DND-41 (cell line): ENCODE measurements around the gene UBL4B.

Experiments
- ATAC-seq: fragments of 200-7000 bp; cut with Tn5 transposase; 3 replicates; pipeline ENCODE4 v1.9.1; 2021; ENCODE audit warnings: low read depth; ENCODE audit not compliant: insufficient read depth
- DNase-seq: peaks from one replicate; pipeline ENCODE4 v3.0.0-alpha.2; 2020
- H2AFZ ChIP-seq: 2 replicates; pipeline ENCODE4 v1.6.0; 2012; ENCODE audit warnings: low read depth, low read length
- H3K27ac ChIP-seq: 2 replicates; pipeline ENCODE4 v1.5.1; 2012; ENCODE audit warnings: low read length, inconsistent platforms
- H3K27me3 ChIP-seq: fragments of 200-600 bp; sonication (generic); 2 replicates; pipeline ENCODE4 v1.6.0; 2012; ENCODE audit warnings: low read length, mild to moderate bottlenecking, inconsistent platforms; ENCODE audit not compliant: insufficient read depth, poor library complexity
- H3K36me3 ChIP-seq: 2 replicates; pipeline ENCODE4 v1.5.1; 2012; ENCODE audit warnings: low read length, inconsistent platforms; ENCODE audit not compliant: insufficient read depth
- H3K4me1 ChIP-seq: 2 replicates; pipeline ENCODE4 v1.5.1; 2012; ENCODE audit warnings: mild to moderate bottlenecking, low read length; ENCODE audit not compliant: insufficient read depth
- H3K4me2 ChIP-seq: 2 replicates; pipeline ENCODE4 v1.6.0; 2012; ENCODE audit warnings: mild to moderate bottlenecking, moderate library complexity, low read length, inconsistent platforms; ENCODE audit not compliant: insufficient read depth
- H3K4me3 ChIP-seq, 2 experiments: fragments of 200-600 bp in 1 of 2; shearing (Covaris generic) in 1 of 2; 2 replicates each; pipeline ENCODE4 v1.5.1; 2012 to 2016; ENCODE audit warnings: inconsistent platforms in 2 of 2, low read length in 2 of 2, mild to moderate bottlenecking in 2 of 2, low read depth in 1 of 2, moderate library complexity in 1 of 2
- H3K79me2 ChIP-seq: 2 replicates; pipeline ENCODE4 v1.6.0; 2012; ENCODE audit warnings: low read length, inconsistent platforms; ENCODE audit not compliant: insufficient read depth
- H3K9ac ChIP-seq: 2 replicates; pipeline ENCODE4 v1.6.0; 2012; ENCODE audit warnings: low read depth, mild to moderate bottlenecking, inconsistent platforms, low read length, moderate library complexity
- H3K9me3 ChIP-seq: 2 replicates; pipeline ENCODE4 v1.5.1; 2012; ENCODE audit warnings: low read length, moderate library complexity, mild to moderate bottlenecking, inconsistent platforms; ENCODE audit not compliant: insufficient read depth, severe bottlenecking
- H4K20me1 ChIP-seq: 2 replicates; pipeline ENCODE4 v1.6.0; 2012; ENCODE audit warnings: low read length; ENCODE audit not compliant: insufficient read depth
- EZH2 ChIP-seq: IDR thresholded peaks from 3 replicates; pipeline ENCODE4 v1.6.1; 2012; ENCODE audit warnings: borderline replicate concordance, low read depth, mild to moderate bottlenecking, moderate library complexity, low read length, inconsistent platforms; ENCODE audit not compliant: severe bottlenecking
- TF ChIP-seq, protein P1 (sequence below): IDR thresholded peaks from 2 replicates; pipeline ENCODE4 v1.5.1; 2012; ENCODE audit warnings: borderline replicate concordance, low read length, moderate library complexity, mild to moderate bottlenecking; ENCODE audit not compliant: poor library complexity, severe bottlenecking; ENCODE audit errors: extremely low read depth

The UBL4B gene

GRCh38 chr1:110064576-110065337 is 47.5 kb upstream of the UBL4B start:
- Histone ChIP-seq H3K79me2 (no peaks in the 10 kb centered on the region), H3K4me3 (no peak overlapping the region), H3K36me3 (peaks cover 5% of the 10 kb centered on the region), H3K9ac (no peak overlapping the region), H3K27ac (no peak overlapping the region), H3K9me3 (no peaks in the 10 kb centered on the region), H4K20me1 (no peaks in the 10 kb centered on the region; the same call in 1 of the 2 replicates), H2AFZ (no peak overlapping the region), H3K4me1 (no peaks in the 10 kb centered on the region), H3K4me2 (no peak overlapping the region), H3K27me3 (no peaks in the 10 kb centered on the region)
- no peak for ATAC-seq
- TF ChIP-seq EZH2, result no peak
- no peak for DNase-seq

GRCh38 chr1:110065841-110066240 is 46.4 kb upstream of the UBL4B start:
- H3K27ac ChIP-seq, result no peak overlapping the region
- TF ChIP-seq EZH2, result no peak
- TF ChIP-seq, protein P1, sequence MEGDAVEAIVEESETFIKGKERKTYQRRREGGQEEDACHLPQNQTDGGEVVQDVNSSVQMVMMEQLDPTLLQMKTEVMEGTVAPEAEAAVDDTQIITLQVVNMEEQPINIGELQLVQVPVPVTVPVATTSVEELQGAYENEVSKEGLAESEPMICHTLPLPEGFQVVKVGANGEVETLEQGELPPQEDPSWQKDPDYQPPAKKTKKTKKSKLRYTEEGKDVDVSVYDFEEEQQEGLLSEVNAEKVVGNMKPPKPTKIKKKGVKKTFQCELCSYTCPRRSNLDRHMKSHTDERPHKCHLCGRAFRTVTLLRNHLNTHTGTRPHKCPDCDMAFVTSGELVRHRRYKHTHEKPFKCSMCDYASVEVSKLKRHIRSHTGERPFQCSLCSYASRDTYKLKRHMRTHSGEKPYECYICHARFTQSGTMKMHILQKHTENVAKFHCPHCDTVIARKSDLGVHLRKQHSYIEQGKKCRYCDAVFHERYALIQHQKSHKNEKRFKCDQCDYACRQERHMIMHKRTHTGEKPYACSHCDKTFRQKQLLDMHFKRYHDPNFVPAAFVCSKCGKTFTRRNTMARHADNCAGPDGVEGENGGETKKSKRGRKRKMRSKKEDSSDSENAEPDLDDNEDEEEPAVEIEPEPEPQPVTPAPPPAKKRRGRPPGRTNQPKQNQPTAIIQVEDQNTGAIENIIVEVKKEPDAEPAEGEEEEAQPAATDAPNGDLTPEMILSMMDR, result no peak
- no peaks in the 10 kb centered on the region for H3K27me3 ChIP-seq
- ATAC-seq (no peak), DNase-seq (no peak)
- no peak overlapping the region for H2AFZ ChIP-seq
- H3K9ac ChIP-seq, result no peak overlapping the region
- H3K79me2 ChIP-seq, result no peaks in the 10 kb centered on the region
- H3K9me3 ChIP-seq, result no peaks in the 10 kb centered on the region
- no peaks in the 10 kb centered on the region for H3K4me1 ChIP-seq
- no peaks in the 10 kb centered on the region; the same call in 1 of the 2 replicates for H4K20me1 ChIP-seq
- H3K4me2 ChIP-seq, result no peak overlapping the region
- H3K36me3 ChIP-seq, result no peaks in the 10 kb centered on the region
- no peak overlapping the region for H3K4me3 ChIP-seq

- ATAC-seq (no peak; the same call in 2 of the 3 replicates), DNase-seq (no peak)
- no peaks in the 10 kb centered on the region; the same call in 1 of the 2 replicates for H4K20me1 ChIP-seq
- H3K4me1 ChIP-seq, result no peaks in the 10 kb centered on the region
- no peaks in the 10 kb centered on the region for H3K9me3 ChIP-seq
- no peak overlapping the region for H3K4me3 ChIP-seq
- no peak overlapping the region for H3K4me2 ChIP-seq
- no peaks in the 10 kb centered on the region for H3K79me2 ChIP-seq
- H3K36me3 ChIP-seq, result no peaks in the 10 kb centered on the region
- H3K9ac ChIP-seq, result no peak overlapping the region
- H3K27me3 ChIP-seq, result no peaks in the 10 kb centered on the region
- no peak overlapping the region for H2AFZ ChIP-seq
- H3K27ac ChIP-seq, result no peak overlapping the region
- no peak for TF ChIP-seq EZH2
- TF ChIP-seq, protein P1, result no peak
Measured at GRCh38 chr1:110067479-110067892, 44.8 kb upstream of the UBL4B start.

GRCh38 chr1:110067893-110068645 is 44.2 kb upstream of the UBL4B start:
- Histone ChIP-seq H3K36me3 (no peaks in the 10 kb centered on the region), H4K20me1 (no peaks in the 10 kb centered on the region; the same call in 1 of the 2 replicates), H3K4me3 (no peak overlapping the region), H3K27ac (no peak overlapping the region), H2AFZ (no peak overlapping the region), H3K4me2 (no peak overlapping the region), H3K9me3 (no peaks in the 10 kb centered on the region), H3K27me3 (no peaks in the 10 kb centered on the region), H3K9ac (no peak overlapping the region), H3K4me1 (no peaks in the 10 kb centered on the region), H3K79me2 (no peaks in the 10 kb centered on the region)
- no peak for TF ChIP-seq EZH2
- TF ChIP-seq, protein P1, result no peak
- DNase-seq (no peak), ATAC-seq (no peak)
